Natural killer cell treated with Interleukin-12 subunit alpha and Interleukin-12 subunit beta and Interleukin-15 and Interleukin-18, amount 100 ng/mL, for 72 hours (primary cell): ENCODE results near the gene HOXA6. TPM values are rescaled to one million over a fixed set of nuclear protein-coding genes. Genes with fewer than 3 reads are reported as not detected.

Experiments
- ATAC-seq, 2 donors: fragments of 150-1000 bp; cut with Tn5 transposase in 1 of 2; sonication (Bioruptor Pico), chemical (Tn5 transposase) in 1 of 2; 2 replicates each; pipeline ENCODE4 v1.10.0; 2021
- DNase-seq: peaks from one replicate; pipeline ENCODE4 v3.0.0; 2022; ENCODE audit warnings: low spot score
- H3K27ac Mint-ChIP-seq, 2 donors: 1 replicate in 1 of 2; 2 replicates in 1 of 2; pipeline ENCODE4 v1.8.0; 2022; ENCODE audit warnings: mixed read lengths in 2 of 2, mild to moderate bottlenecking in 1 of 2, moderate library complexity in 1 of 2
- H3K27me3 Mint-ChIP-seq, 2 donors: 1 replicate in 1 of 2; 2 replicates in 1 of 2; pipeline ENCODE4 v1.8.0; 2022; ENCODE audit warnings: mixed read lengths in 2 of 2
- H3K36me3 Mint-ChIP-seq: one replicate; pipeline ENCODE4 v1.8.0; 2022; ENCODE audit warnings: mixed read lengths
- H3K4me1 Mint-ChIP-seq, 2 donors: 1 replicate in 1 of 2; 2 replicates in 1 of 2; pipeline ENCODE4 v1.8.0; 2022; ENCODE audit warnings: low read depth in 2 of 2, mixed read lengths in 2 of 2, mild to moderate bottlenecking in 1 of 2
- H3K4me3 Mint-ChIP-seq: one replicate; pipeline ENCODE4 v1.8.0; 2022; ENCODE audit warnings: mixed read lengths
- H3K9me3 Mint-ChIP-seq: 2 replicates; pipeline ENCODE4 v1.8.0; 2022; ENCODE audit warnings: mixed read lengths
- total RNA-seq, 2 donors: library from RNA; stranded (reverse); gene quantifications; one replicate each; pipeline ENCODE4 v1.2.3, GENCODE V29; 2022

The HOXA6 gene
- total RNA-seq: under 1 TPM in 1 of 2 donors, not detected in 1; 0.81 TPM

DNA sequence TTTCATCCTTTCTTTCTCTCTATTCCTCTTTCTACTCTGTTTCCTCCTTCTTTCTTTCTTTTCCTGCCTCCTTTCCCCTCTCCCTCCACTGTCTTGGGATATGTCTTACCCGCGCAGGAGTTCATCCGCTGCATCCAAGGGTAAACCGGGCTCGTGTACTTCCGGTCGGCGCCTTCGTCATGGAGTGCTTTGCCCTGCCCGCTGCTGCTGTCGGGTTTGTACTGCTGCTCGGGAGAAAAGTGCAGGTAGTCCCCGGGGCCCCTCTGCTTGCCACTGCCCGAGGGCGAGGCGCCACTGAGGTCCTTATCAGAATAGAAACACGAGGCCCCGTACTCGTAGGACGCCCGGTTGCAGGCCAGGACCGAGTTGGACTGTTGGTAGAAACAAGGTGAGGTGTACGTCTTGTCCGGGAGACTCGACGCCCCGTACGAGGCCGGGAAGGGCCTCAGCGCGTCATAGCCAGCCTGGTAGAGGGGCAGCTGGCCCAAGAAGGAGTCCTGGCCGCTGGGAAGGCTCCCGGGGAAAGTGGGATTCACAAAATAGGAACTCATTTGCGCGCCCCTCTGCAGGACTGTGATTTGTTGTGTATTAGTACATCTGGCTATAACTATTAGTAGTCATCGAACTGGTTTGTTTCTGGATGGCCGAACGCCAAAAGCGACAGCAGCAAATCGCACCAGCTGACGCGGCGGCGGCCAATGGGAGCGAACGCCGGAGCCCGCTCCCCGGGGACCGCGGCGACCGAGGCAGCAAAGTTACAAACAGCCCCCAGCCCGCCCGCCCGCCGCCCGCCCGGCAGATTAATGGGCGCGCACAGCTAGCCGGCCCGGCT is at the start of gene HOXA6:
TSS of gene HOXA6 (minus strand) at position 576 of the 832 bp plus-strand sequence. CDS start at position 551, 25 bp downstream.
- Mint-ChIP-seq H3K27me3 (peaks cover 40 to 44% of the 10 kb centered on the region in 2 donors), H3K27ac (no peak within 1 kb of the TSS), H3K4me1 (peaks cover 30 to 34% of the 10 kb centered on the region in 2 donors), H3K9me3 (no peaks in the 10 kb centered on the region), H3K36me3 (no peaks in the 10 kb centered on the region), H3K4me3 (peak within 1 kb of the TSS; percentile 78)
- no peak for ATAC-seq
- peak; percentile 57 for DNase-seq

DNA sequence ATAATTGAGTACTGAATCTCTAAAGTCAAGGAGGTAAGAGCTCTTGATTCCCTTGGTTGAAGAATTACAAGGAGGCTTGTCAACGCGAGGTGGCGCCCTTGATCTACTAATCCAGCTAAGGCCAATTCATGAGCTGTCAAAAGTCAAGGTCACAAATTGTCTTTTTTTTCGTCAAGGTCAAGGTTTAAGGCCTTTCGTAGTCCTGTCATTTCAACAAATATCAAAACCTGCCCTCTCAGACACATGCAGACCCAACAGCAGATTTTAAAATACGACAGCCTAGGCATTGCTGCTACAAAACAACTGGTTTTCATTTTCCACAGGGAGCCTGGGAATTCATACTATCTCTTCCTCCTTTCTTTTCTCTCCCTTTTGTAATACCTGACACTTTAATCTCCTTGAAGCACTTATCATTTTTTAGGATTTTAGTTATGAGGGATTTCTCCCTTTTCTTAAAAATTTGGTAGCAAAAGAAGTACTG is 48.8 kb upstream of the HOXA6 start:
- Mint-ChIP-seq H3K27ac (no peak overlapping the region), H3K4me1 (peaks cover 13 to 17% of the 10 kb centered on the region in 2 donors), H3K4me3 (no peak overlapping the region), H3K36me3 (no peaks in the 10 kb centered on the region), H3K9me3 (no peaks in the 10 kb centered on the region), H3K27me3 (peaks cover 57 to 61% of the 10 kb centered on the region in 2 donors)
- ATAC-seq (no peak), DNase-seq (no peak)

DNA sequence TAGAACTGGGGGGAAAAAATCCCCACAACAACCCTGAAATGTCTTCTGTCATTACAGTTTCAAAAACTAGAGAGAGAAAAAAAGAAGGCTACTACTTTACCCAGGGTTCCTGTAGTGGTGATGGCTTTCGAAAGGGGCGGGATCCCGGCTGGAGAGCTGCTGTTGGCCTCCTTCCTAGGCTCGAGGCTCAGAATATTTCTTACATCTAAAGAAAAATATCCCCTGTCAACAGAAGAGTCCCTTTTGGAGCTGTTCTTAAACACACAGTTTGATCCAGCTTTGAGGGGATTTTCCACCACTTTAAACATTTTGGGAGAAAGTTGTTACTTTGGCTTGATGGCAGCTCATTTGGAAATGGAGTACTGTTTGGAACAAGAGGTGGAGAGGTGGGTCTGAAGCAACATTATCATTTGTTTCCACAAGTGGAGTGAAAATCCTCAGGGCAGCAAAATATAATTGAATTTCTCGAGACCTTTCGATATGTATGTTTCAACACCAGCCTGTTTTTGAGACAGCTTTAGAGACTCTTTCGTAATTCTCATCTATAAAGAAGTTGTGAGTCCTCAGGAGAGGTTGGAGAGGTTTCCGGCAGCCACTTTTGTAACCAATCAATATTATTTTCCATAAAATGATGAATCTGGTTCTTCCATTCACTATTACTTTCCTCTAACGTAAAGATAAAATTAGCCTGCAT is 47.3 kb upstream of the HOXA6 start:
- Mint-ChIP-seq H3K27me3 (peaks cover 56 to 66% of the 10 kb centered on the region in 2 donors), H3K9me3 (no peaks in the 10 kb centered on the region), H3K27ac (no peak overlapping the region), H3K4me1 (peaks cover 6 to 8% of the 10 kb centered on the region in 2 donors), H3K36me3 (no peaks in the 10 kb centered on the region), H3K4me3 (no peak overlapping the region)
- no peak for ATAC-seq
- no peak for DNase-seq

DNA sequence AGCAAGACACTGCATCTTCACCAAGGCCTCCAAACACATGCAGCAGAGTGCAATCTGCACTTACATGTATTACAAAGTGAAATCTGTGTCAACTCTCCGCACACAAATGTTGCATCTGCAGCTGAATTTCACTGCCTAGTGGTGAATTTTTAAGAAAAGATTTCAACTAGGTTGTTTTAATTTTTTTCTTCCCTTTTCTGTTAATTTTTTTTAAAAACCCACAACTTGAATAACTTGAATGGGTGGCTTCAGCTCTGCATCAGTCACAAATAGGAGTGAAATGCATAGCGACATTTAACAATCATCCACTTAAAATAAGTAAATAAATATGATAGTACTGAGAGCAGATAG is 46.4 kb upstream of the HOXA6 start:
- H3K4me3 Mint-ChIP-seq: peak overlapping the region; percentile 65
- ATAC-seq (no peak), DNase-seq (no peak)
- H3K36me3 Mint-ChIP-seq: no peaks in the 10 kb centered on the region
- H3K27ac Mint-ChIP-seq: no peak overlapping the region
- H3K9me3 Mint-ChIP-seq: no peaks in the 10 kb centered on the region
- H3K27me3 Mint-ChIP-seq: peaks cover 59 to 74% of the 10 kb centered on the region in 2 donors
- peaks cover 8 to 15% of the 10 kb centered on the region in 2 donors for H3K4me1 Mint-ChIP-seq

DNA sequence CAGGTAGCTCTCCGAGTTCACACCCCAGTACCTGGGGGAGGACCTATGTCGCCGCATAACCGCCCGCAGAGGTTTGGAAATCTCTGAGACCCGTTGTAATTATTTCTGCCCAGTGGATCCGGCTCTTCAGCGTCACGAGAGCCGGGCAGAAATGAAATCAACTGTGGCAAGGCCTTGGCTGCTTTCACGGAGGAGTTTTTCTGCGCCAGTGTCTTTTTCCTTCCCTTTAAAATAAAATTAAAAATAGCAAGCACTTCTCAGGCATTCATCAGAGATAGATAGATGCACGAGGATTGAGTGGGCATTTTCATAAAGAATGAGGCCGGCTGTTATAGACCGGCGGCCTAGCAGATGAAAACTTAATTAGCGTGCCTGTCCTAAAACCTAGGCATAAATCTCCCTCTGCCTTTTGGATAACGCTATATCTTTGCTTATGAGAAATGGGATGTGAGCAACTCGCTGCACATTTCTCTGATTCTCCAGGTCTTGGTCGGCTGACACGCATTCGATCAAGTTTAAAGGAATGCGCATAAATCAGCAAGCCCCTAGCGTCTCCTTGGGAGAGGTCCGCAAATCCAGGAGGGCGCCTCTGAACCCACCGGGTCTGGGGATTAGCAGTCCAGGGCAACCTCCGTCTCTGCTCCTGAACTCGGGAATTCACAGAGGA is 45.9 kb upstream of the HOXA6 start:
- Mint-ChIP-seq H3K4me1 (peaks cover 13 to 15% of the 10 kb centered on the region in 2 donors), H3K27me3 (peaks cover 59 to 74% of the 10 kb centered on the region in 2 donors), H3K36me3 (no peaks in the 10 kb centered on the region), H3K27ac (no peak overlapping the region), H3K4me3 (peak overlapping the region; percentile 65), H3K9me3 (no peaks in the 10 kb centered on the region)
- no peak for ATAC-seq
- DNase-seq: no peak

DNA sequence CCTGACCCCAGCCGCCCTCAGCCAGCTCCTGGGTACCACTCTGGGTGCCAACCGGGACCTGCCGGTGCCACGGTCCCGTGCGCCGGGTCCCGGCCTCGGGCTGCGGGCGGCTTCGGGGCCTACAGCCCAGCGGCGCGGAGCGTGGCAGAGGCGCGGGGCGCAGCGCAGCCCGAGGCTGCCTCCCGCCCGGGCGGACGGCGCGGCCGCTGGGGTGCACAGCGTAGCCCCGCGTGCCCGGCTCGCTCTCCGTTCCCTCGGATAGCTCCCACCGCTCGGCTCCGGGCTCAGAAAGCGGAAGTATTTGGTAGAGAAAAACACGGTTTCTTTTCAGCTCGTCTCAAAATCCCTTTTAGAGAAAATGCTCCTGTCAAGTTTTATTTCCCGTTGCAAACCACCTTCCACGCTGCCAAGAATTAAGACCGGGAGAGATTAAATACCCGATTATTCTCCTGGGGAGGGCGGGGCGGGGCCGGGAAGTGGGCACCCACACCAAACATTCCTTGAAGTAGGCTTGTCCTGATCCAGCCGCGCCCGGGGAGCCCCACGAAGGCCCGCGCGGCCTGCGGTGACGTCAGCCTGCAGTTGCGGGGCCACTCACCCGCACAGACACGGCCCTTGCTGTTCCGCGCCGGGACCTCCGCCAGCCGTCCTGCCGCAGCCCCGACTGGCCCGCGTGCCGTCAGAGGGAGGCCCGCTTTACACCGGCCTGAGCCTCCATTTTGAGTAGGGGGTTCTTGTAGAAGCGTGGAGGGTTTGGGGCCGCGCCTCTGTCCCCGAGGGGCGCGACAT is 45.2 kb upstream of the HOXA6 start:
- Mint-ChIP-seq H3K27ac (no peak overlapping the region), H3K9me3 (no peaks in the 10 kb centered on the region), H3K4me3 (peak overlapping the region; percentile 71), H3K27me3 (peaks cover 60 to 74% of the 10 kb centered on the region in 2 donors), H3K36me3 (no peaks in the 10 kb centered on the region), H3K4me1 (peaks cover 14 to 18% of the 10 kb centered on the region in 2 donors)
- no peak for DNase-seq
- ATAC-seq: peak; percentile 66 to 71

DNA sequence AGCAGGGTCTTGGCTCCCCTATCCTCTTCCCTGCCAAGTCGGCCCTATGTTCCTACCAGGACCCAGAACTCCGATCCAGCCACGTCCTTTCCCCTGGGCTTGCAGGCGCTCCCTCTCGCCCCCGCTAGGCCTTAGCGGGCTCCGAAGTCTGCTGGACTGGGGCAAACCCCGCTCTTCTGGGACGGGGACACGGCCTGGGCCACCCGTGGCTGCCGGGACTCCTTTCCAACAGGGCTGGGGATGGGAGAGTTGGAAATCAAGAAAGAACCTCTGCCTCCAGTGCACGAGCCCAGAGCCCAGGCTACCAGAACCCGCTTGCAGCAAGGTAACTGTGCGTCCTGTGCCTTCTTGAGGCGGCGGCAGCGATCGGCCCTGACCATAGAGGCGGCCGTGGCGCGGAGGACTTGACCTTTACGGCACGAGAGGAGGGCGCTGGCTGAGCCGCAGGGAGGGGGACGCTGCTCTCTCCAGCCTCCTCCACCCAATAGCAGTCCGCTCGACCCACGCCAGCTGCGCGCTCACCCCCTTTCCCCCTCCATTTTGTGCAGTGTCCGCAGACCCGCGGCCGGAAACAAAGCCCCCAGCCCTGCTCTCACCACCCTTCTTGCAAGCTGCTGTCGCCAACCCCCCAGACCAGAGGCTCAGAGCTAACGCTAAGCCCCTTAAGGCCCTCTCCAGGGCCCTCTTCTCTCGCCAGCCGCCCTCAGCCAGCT is 44.4 kb upstream of the HOXA6 start:
- Mint-ChIP-seq H3K4me3 (peak overlapping the region; percentile 54), H3K36me3 (no peaks in the 10 kb centered on the region), H3K4me1 (peaks cover 17 to 23% of the 10 kb centered on the region in 2 donors), H3K9me3 (no peaks in the 10 kb centered on the region), H3K27me3 (peaks cover 60 to 75% of the 10 kb centered on the region in 2 donors), H3K27ac (no peak overlapping the region)
- ATAC-seq: peak; percentile 17 to 21
- DNase-seq: no peak

DNA sequence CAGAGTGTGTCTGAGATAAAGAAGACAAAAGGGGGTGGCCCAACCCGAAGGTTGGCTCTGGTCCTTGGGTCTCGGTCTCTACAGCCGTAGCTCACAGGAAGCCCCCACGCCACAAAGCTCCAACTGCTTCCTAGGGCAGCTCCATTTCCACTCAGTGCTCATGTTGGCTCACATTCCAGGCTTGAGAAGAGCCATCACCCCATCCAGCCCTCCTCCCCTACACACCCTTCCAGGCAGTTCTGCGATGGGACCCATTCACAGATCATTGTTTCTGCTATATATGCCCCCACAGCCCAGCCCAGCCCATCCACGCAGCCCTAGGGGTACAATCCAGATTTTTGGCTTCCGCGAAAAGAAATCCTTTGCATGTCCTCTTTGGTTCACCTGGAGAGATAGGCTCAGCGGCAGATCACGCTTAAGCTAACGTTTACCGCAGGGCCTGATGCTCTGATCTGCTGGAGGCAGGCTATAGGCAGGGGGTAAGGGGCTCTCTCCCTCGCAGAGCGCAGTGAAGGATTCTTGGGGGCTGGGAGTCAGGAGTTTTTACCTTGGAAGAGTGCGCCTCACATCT is 43.7 kb upstream of the HOXA6 start:
- Mint-ChIP-seq H3K36me3 (no peaks in the 10 kb centered on the region), H3K4me3 (no peak overlapping the region), H3K9me3 (no peaks in the 10 kb centered on the region), H3K27ac (no peak overlapping the region), H3K4me1 (peaks cover 20 to 26% of the 10 kb centered on the region in 2 donors), H3K27me3 (peaks cover 61 to 82% of the 10 kb centered on the region in 2 donors)
- no peak for ATAC-seq
- DNase-seq: no peak

DNA sequence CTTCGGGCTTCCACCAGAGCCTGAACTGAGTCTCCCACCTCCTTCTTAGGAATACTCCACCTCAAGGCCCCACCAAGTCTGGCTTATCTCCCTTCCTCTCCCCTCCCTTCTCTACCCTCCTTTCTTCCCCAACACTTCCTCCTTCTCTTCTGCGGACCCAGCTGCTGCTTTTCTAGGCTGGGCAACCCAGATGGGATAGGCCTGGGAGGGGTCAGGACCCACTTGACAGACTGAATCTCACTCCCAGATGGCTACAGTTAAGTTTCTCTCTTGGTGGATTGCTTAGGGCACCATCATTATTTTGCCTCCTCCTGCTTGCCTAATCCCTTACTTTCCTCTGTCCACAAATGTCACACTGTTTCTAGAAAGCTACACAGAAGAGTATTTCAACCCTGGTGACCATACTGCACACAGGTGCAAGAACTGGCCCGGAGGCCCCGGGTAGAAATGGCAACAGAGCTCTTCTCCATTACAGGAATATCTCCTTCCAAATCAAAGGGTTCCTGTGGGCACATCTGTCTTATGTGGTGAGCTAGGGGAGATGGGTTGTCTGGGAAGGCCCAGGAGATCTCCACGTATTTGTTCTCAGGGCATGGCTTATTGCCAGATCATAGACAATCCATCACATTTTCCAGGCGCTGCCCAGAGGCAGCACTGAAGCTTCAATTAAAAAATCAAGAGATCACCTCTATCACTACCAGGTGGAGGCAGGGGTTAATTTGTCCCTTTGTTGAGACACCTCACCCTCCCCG is 42.6 kb upstream of the HOXA6 start:
- H3K27me3 Mint-ChIP-seq: peaks cover 62 to 85% of the 10 kb centered on the region in 2 donors
- H3K36me3 Mint-ChIP-seq: no peaks in the 10 kb centered on the region
- H3K27ac Mint-ChIP-seq: no peak overlapping the region
- H3K4me3 Mint-ChIP-seq: peak overlapping the region; percentile 18
- no peaks in the 10 kb centered on the region for H3K9me3 Mint-ChIP-seq
- H3K4me1 Mint-ChIP-seq: peaks cover 27 to 32% of the 10 kb centered on the region in 2 donors
- DNase-seq (no peak), ATAC-seq (no peak)

DNA sequence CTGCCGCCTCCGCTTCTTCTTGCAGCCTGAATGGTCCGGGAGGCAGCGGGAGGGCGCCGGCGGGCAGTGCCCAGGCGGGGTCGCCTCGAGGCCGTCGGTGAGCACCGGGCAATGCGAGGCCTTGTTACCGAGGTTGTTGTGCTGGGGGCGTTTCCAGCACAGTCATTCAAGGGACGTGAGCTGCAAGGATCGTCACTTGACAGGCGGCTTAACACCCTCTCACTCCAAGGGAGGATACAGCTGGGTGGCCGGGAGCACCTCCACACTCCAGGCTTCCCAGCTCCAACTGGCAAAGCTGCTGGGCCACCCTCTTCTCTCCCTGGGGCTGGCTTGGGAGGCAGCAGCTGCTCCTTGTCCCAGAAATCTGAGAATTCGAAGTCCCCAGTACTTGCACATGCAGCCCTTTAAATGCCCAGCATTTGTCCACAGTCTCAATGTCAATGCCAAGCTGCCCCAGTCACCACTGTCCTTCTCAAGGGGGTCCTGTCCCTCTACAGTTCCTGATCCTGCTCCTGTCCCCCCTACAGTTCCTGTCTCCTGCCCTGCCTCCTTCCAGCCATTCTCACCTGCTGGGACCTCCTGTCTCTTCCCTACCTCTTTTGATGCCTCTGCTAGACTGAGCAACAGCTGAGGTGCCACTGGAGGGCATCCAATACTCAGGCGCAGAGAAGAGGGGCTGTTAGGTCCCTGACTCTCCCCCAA is 41.9 kb upstream of the HOXA6 start:
- ATAC-seq (no peak), DNase-seq (no peak)
- peaks cover 61 to 85% of the 10 kb centered on the region in 2 donors for H3K27me3 Mint-ChIP-seq
- peak overlapping the region; percentile 92 for H3K4me3 Mint-ChIP-seq
- H3K9me3 Mint-ChIP-seq: no peaks in the 10 kb centered on the region
- H3K36me3 Mint-ChIP-seq: no peaks in the 10 kb centered on the region
- peaks cover 34 to 38% of the 10 kb centered on the region in 2 donors for H3K4me1 Mint-ChIP-seq
- H3K27ac Mint-ChIP-seq: no peak overlapping the region

DNA sequence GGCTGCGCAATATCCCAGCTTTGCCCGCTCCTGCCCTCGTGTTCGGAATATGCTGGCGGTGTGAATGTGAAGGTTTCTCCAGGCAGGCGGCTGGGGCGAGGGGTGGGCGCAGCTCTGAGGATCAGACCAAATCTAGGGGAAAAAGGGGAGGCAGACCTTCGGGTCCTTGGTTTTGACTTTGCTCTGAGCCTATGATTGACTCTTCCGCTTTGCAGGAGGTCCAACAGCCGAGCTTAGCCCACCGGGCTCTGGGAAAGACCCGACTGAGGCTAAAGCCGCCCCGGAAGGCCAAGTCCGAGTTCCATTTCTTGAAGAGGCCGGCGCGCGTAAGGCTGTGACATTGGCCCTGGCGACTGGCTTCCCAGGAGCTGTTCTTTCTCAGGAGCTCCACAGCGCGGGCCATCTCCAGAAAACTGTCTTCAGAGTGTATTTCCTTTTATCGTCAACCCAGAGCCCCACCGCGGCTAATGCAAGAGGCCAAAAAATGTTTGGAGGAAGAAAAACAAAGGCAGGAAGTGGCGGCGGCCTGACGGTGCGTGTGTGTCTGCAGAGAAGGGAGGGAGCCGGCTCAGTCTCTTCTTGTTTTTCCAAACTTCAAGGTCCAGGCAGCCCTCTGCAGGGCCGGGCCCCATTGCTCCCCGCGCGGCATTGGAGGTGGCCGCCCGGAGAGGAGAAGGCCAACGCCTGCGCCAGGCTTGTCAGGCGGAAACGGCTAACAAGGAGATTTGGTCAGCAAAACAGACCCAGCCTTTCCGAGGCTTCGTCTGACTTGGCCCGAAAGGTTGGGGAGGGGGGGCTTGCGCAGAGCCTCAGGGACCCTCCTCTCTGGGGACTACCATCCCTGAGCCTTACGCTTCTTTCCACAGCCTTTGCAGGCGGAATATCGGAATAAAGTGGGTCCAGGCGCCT is 41.1 kb upstream of the HOXA6 start:
- peaks cover 55 to 77% of the 10 kb centered on the region in 2 donors for H3K27me3 Mint-ChIP-seq

More for the DNA sequence above, 41.1 kb upstream of the HOXA6 start:
- H3K9me3 Mint-ChIP-seq: no peaks in the 10 kb centered on the region
- peaks cover 34 to 38% of the 10 kb centered on the region in 2 donors for H3K4me1 Mint-ChIP-seq
- H3K27ac Mint-ChIP-seq: peak overlapping the region in 1 of 2 donors; percentile 9
- peak overlapping the region; percentile 92 for H3K4me3 Mint-ChIP-seq
- no peak for ATAC-seq
- DNase-seq: no peak
- no peaks in the 10 kb centered on the region for H3K36me3 Mint-ChIP-seq
